ENCODE measurements around the gene ANO1. TPM values are rescaled to one million over a fixed set of nuclear protein-coding genes. Genes with fewer than 3 reads are reported as not detected.
"Not testable (repeated sequence)": the region's sequence is repeated elsewhere in the genome, so short reads cannot be mapped to it uniquely, and the experiment has no call there.

The ANO1 gene
- total RNA-seq, 1 donor from 2014 or later: 244 TPM

DNA sequence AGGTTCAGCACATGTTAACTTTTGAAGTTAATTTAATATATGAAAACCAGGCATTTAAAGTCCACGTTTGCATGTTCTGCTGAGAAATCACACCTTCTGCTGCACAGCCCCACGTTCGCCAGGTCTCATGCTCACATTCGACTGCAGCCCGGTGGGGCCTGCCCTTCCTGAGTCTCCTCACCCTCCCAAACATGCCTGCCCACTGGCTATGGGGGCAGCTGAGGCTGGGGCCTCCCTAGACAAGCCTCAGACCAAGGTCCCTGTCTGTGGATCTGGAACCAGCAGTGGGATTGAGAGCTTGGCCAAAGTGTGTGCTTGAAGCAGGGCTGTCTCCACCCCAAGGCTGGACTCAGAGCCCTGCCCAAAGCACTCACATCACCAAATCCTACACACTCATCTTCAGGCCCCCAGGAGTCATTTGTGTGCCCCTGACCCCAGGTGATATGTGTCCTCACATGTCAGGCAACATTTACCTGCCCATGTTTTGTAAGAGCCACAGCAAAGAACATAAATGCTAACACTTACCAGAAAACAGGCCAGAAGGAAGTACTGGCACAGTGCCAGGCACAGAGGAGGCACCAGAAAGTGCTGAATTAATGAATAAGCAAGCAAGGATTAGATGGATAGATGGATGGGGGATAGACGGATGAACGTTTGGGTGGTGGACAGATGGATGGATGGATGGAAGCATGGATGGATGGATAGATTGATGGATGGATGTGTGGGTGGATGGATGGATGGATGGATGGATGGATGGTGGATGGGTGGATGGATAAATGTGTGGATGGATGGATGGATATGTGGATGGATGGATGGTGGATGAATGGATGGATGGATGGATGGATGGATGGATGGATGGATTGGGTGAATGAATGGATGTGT is 115.5 kb downstream of the ANO1 start:
- no peaks in the 10 kb centered on the region for H3K9me3 ChIP-seq
- no peaks in the 10 kb centered on the region for H3K27me3 ChIP-seq
- no peak overlapping the region for H3K4me3 ChIP-seq
- TF ChIP-seq, protein P1, sequence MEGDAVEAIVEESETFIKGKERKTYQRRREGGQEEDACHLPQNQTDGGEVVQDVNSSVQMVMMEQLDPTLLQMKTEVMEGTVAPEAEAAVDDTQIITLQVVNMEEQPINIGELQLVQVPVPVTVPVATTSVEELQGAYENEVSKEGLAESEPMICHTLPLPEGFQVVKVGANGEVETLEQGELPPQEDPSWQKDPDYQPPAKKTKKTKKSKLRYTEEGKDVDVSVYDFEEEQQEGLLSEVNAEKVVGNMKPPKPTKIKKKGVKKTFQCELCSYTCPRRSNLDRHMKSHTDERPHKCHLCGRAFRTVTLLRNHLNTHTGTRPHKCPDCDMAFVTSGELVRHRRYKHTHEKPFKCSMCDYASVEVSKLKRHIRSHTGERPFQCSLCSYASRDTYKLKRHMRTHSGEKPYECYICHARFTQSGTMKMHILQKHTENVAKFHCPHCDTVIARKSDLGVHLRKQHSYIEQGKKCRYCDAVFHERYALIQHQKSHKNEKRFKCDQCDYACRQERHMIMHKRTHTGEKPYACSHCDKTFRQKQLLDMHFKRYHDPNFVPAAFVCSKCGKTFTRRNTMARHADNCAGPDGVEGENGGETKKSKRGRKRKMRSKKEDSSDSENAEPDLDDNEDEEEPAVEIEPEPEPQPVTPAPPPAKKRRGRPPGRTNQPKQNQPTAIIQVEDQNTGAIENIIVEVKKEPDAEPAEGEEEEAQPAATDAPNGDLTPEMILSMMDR (IDR thresholded peaks at IDR 0.05): no peak
- H3K27ac ChIP-seq: no peak overlapping the region
- peaks cover 0 to 11% of the 10 kb centered on the region in 2 donors for H3K4me1 ChIP-seq
- intact Hi-C loops (cut with DNase I): loop anchor here (5.0 kb wide), 2 partner anchors 116 to 491 kb away; partner anchors contain the start of genes ANO1 and FGF19
- peaks cover 0 to 5% of the 10 kb centered on the region in 2 donors for H3K36me3 ChIP-seq
- no peak for DNase-seq (ENCODE audit: low spot score in 2 of 2)

DNA sequence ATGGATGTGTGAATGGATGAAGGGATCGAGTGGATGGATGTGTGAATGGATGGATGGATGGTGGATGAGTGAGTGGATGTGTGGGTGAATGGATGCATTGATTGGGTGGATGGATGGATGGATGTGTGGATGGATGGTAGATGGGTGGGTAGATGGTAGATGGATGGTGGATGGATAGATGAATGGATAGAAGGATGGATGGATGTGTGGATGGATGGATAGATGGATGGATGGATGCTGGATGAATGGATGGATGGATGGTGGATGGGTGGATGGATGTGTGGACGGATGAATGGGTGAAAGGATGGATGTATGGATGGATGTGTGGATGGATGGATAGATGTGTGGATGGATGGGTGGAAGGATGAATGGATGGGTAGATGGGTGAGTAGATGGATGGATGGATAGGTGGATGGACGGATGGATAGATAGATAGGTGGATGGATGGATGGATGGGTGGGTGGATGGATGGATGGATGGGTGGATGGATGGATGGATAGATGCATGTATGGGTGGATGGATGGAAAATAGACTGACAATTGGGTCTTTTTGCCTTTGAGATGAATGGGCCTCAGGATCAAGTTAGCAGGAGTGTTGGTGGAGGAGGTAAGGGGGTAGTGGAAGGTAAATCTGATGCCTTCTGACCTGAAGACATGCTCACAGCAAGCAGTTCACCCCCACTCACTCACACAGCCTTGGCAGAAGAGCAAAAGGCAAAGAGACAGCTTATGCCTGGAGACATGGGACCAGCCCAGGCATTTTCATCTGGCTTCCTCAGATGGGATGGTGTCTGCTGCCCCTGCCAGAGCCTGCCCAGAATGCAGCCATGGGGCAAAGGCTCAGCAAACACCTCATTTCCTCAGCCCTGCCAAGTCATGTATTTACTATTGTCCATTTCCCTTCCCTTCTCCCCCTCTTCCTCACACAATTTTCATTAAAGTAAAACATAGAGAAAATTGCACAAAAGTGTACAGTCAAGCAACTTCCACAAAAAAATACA is 117.0 kb downstream of the ANO1 start:
- H3K4me3 ChIP-seq: no peak overlapping the region
- H3K27me3 ChIP-seq: no peaks in the 10 kb centered on the region
- peaks cover 0 to 11% of the 10 kb centered on the region in 2 donors for H3K4me1 ChIP-seq
- no peaks in the 10 kb centered on the region for H3K36me3 ChIP-seq
- no peaks in the 10 kb centered on the region for H3K9me3 ChIP-seq
- TF ChIP-seq, protein P1 (IDR thresholded peaks at IDR 0.05): no peak
- DNase-seq (ENCODE audit: low spot score in 2 of 2): no peak
- intact Hi-C loops (cut with DNase I): loop anchor here (5.0 kb wide), 2 partner anchors 118 to 493 kb away; partner anchors contain the start of genes ANO1 and FGF19
- no peak overlapping the region for H3K27ac ChIP-seq

DNA sequence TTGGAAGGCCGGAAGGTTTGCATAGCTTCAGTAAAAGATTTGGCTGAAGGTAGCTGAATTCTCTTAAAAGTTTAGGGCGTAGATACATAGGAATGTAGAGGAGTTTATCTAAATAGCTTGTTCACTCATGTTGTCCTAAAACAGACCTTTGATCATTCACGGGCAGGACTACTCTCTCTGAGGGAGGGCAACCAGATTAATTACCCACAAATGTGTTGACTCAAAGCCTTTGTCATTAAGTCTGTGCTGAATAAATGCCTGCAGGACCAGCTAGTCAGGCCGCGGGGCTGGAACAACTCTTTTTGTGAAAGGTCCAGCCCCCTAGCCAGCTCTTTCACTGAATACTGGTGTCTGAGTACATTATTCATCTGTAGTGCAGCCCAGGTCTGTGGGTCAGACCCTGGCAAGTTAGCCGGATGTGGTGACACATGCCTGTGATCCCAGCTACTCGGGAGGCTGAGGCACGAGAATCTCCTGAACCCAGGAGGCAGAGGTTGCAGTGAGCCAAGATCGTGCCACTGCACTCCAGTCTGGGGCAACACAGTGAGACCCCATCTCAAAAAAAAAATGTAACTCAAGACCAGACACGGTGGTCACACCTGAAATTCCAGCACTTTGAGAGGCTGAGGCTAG is 122.2 kb downstream of the ANO1 start:
- intact Hi-C loops (cut with DNase I): loop anchor here (5.0 kb wide), 1 partner anchor 197 kb away; the partner anchor contains the start of gene CTTN
- TF ChIP-seq, protein P1 (IDR thresholded peaks at IDR 0.05): no peak
- no peaks in the 10 kb centered on the region for H3K27me3 ChIP-seq
- no peak for DNase-seq (ENCODE audit: low spot score in 2 of 2)
- H3K36me3 ChIP-seq: no peaks in the 10 kb centered on the region
- no peak overlapping the region for H3K27ac ChIP-seq
- H3K4me1 ChIP-seq: peaks cover 5 to 16% of the 10 kb centered on the region in 2 donors
- no peaks in the 10 kb centered on the region for H3K9me3 ChIP-seq
- no peak overlapping the region for H3K4me3 ChIP-seq

DNA sequence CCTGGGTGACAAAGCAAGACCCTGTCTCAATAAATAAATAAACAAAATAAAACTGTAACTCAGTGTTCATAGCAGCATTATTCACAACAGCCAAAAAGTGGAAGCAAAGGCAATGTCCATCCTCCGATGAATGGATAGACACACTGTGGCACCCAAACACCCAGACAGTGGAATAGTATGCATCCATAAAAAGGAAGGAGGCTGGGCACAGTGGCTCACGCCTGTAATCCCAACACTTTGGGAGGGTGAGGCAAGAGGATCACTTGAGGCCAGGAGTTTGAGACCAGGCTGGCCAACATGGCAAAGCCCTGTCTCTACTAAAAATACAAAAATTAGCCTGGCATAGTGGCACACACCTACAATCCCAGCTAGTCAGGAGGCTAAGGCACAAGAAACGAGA is 122.9 kb downstream of the ANO1 start:
- H3K9me3 ChIP-seq; H3K27ac ChIP-seq; DNase-seq (ENCODE audit: low spot score in 2 of 2); H3K4me3 ChIP-seq; H3K36me3 ChIP-seq; H3K27me3 ChIP-seq: not testable (repeated sequence)
- intact Hi-C loops (cut with DNase I): loop anchor here (5.0 kb wide), 1 partner anchor 196 kb away; the partner anchor contains the start of gene CTTN
- peaks cover 5 to 18% of the 10 kb centered on the region in 2 donors for H3K4me1 ChIP-seq

DNA sequence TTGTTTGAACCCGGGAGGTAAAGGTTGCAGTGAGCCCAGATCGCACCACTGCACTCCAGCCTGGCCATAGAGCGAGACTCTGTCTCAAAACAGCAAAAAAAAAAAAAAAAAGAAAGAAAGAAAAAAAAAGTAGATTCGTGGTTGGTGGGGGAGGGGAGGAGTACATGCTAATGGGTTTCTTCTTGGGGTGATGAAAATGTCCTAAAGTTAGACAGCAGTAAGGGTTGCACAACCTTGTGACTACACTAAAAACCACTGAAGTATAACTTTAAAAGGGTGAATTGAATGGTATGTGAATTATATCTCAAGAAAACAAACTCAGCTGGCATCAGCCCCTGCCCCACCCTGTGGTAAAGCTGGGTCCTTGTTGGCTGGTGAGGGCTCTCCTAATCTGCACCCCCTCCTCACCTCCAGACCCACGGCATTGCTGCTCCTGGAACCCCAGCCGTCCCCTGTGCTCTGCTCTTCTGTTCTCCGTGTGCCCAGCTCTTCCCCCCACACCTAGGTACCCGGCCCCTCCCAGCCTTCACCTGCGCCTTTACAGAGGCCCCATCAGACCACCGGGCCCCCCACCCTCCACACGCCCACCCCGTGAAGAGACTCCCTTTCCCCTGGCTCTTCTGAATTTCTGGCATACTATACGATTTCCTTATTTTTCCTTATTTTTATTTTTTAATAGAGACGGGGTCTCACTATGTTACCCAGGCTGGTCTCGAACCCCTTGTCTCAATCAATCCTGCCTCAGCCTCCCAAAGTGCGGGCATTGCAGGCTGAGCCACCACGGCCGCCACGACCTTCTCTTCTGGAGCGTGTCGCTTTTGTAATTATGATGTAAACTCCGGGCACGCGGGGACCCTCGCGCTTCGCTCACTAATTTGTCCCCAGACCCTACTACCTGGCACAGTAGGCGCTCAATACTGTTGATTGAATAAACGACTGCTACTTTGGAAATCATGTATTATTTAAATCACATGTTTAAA is 124.1 kb downstream of the ANO1 start:
- no peaks in the 10 kb centered on the region for H3K9me3 ChIP-seq
- intact Hi-C loops (cut with DNase I): loop anchor here (5.0 kb wide), 1 partner anchor 195 kb away; the partner anchor contains the start of gene CTTN
- DNase-seq (ENCODE audit: low spot score in 2 of 2): no peak
- H3K27me3 ChIP-seq: no peaks in the 10 kb centered on the region
- peak overlapping the region; percentile 78 to 97 for H3K4me3 ChIP-seq
- peaks cover 5 to 18% of the 10 kb centered on the region in 2 donors for H3K4me1 ChIP-seq
- peak overlapping the region in 1 of 2 donors; percentile 82 for H3K27ac ChIP-seq
- TF ChIP-seq, protein P1 (IDR thresholded peaks at IDR 0.05): no peak
- H3K36me3 ChIP-seq: peaks cover 12 to 13% of the 10 kb centered on the region in 2 donors

Data from ascending aorta (tissue), 2 donors.